ENCODE data around the gene CBX4. TPM values are rescaled to one million over a fixed set of nuclear protein-coding genes. Genes with fewer than 3 reads are reported as not detected.

The CBX4 gene
- total and polyA plus RNA-seq, 2 of the 13 experiments (the other 11 are each of a cell fraction or from before 2014, with no cell fraction given), result 25.8 to 50.8 TPM

GRCh38 chr17:79818026-79818758, 21.0 kb downstream of the CBX4 start (continued):
- no peak for TF ChIP-seq RERE (CRISPR knock-in tag; IDR thresholded peaks at IDR 0.05; ENCODE audit: low read depth)
- peak; percentile 83; the same call in 1 of the 2 replicates for TF ChIP-seq ZNF512B (CRISPR knock-in tag; IDR thresholded peaks at IDR 0.05; ENCODE audit: borderline replicate concordance)
- no peak for TF ChIP-seq ATM (IDR thresholded peaks at IDR 0.05; ENCODE audit: borderline replicate concordance)
- TF ChIP-seq ZNF646 (CRISPR knock-in tag; IDR thresholded peaks at IDR 0.05), result no peak
- TF ChIP-seq ZNF17 (CRISPR knock-in tag; IDR thresholded peaks at IDR 0.05), result no peak
- no peak for TF ChIP-seq ZBTB2 (CRISPR knock-in tag; IDR thresholded peaks at IDR 0.05; ENCODE audit: low read depth)
- peak; percentile 71; the same call in 1 of the 2 replicates for TF ChIP-seq ZBTB7A (CRISPR knock-in tag; IDR thresholded peaks at IDR 0.05)
